ACHN (cell line): ENCODE results near the gene ESCO1.

Experiments
- DNase-seq: peaks from one replicate; pipeline ENCODE4 v3.0.0-alpha.2; 2015
- in situ Hi-C: cut with HindIII; loops from 2 replicates; pipeline ENCODE4 v1.10.0; 2017; ENCODE audit warnings: low sequenced_read_pairs, low pct_ligation_motif_present, low pct_unique_long_range_greater_than_20kb

The ESCO1 gene

GRCh38 chr18:21509062-21509461 is 91.4 kb downstream of the ESCO1 start:
- no peak for DNase-seq
- in situ Hi-C loops = no loop called here

GRCh38 chr18:21507913-21508701 is 92.4 kb downstream of the ESCO1 start:
- in situ Hi-C loops = no loop called here
- DNase-seq = no peak

- in situ Hi-C loops = no loop called here
- DNase-seq = no peak
These were observed 97.8 kb downstream of the ESCO1 start for GRCh38 chr18:21502661-21503060.

GRCh38 chr18:21499997-21500396 is 100.5 kb downstream of the ESCO1 start:
- DNase-seq = no peak
- in situ Hi-C loops = no loop called here

- DNase-seq = no peak
- in situ Hi-C loops = no loop called here
These were observed 104.1 kb downstream of the ESCO1 start for GRCh38 chr18:21496277-21496835.

GRCh38 chr18:21490748-21491147 is 109.8 kb downstream of the ESCO1 start:
- in situ Hi-C loops = no loop called here
- no peak for DNase-seq

GRCh38 chr18:21489919-21490495 is 110.5 kb downstream of the ESCO1 start:
- in situ Hi-C loops = no loop called here
- no peak for DNase-seq

- in situ Hi-C loops = no loop called here
These were observed 111.3 kb downstream of the ESCO1 start for GRCh38 chr18:21489119-21489750.

GRCh38 chr18:21486905-21487437 is 113.5 kb downstream of the ESCO1 start:
- in situ Hi-C loops = no loop called here
- no peak for DNase-seq

More at GRCh38 chr18:21489119-21489750, 111.3 kb downstream of the ESCO1 start:
- DNase-seq = peak; percentile 54

- in situ Hi-C loops = no loop called here
- no peak for DNase-seq
These were observed 115.5 kb downstream of the ESCO1 start for GRCh38 chr18:21484851-21485636.

- in situ Hi-C loops = no loop called here
- no peak for DNase-seq
These were observed 117.5 kb downstream of the ESCO1 start for GRCh38 chr18:21483051-21483450.

- in situ Hi-C loops = no loop called here
- DNase-seq = no peak
These were observed 118.8 kb downstream of the ESCO1 start for GRCh38 chr18:21481739-21482138.

GRCh38 chr18:21479721-21480120 is 120.8 kb downstream of the ESCO1 start:
- in situ Hi-C loops = no loop called here
- no peak for DNase-seq
